Activated CD4-positive, alpha-beta memory T cell treated with anti-CD3 and anti-CD28 coated beads for 36 hours (primary cell): ENCODE measurements around the gene ATXN2L. TPM values are rescaled to one million over a fixed set of nuclear protein-coding genes. Genes with fewer than 3 reads are reported as not detected.
A peak's percentile ranks its signal among the peaks of the same experiment; 100 is the strongest.
"Not testable (repeated sequence)": the region's sequence is repeated elsewhere in the genome, so short reads cannot be mapped to it uniquely, and the experiment has no call there.

ENCODE experiments used
- CTCF ChIA-PET: fragments of 350-600 bp; sonication (Branson Sonifier 250); formaldehyde crosslinking; loops from one replicate; lab custom pipeline; 2021; ENCODE audit warnings: antibody characterized with exemption, inconsistent platforms; lab: Charles Lee
- POLR2A ChIA-PET: fragments of 350-600 bp; sonication (Branson Sonifier 250); formaldehyde crosslinking; loops from one replicate; lab custom pipeline; 2021; ENCODE audit warnings: antibody characterized with exemption; lab: Charles Lee
- DNase-seq: peaks from one replicate; pipeline ENCODE4 v3.0.0-alpha.2; 2020
- H3K27ac Mint-ChIP-seq: one replicate; pipeline ENCODE4 v1.8.0; 2021; ENCODE audit warnings: mixed read lengths
- H3K27me3 Mint-ChIP-seq: one replicate; pipeline ENCODE4 v1.8.0; 2021; ENCODE audit warnings: mixed read lengths
- H3K36me3 Mint-ChIP-seq: one replicate; pipeline ENCODE4 v1.8.0; 2021; ENCODE audit warnings: mixed read lengths
- H3K4me1 Mint-ChIP-seq: one replicate; pipeline ENCODE4 v1.8.0; 2021; ENCODE audit warnings: low read depth, mixed read lengths
- H3K4me3 Mint-ChIP-seq: one replicate; pipeline ENCODE4 v1.8.0; 2021; ENCODE audit warnings: mild to moderate bottlenecking, mixed read lengths
- H3K9me3 Mint-ChIP-seq: one replicate; pipeline ENCODE4 v1.8.0; 2021; ENCODE audit warnings: mixed read lengths
- intact Hi-C: fragments of 100-400 bp; cut with micrococcal nuclease; formaldehyde crosslinking; loops from one replicate; pipeline ENCODE4 v1.15.1; 2023
- total RNA-seq, 2 experiments: library from RNA; stranded (reverse); gene quantifications; one replicate each; pipeline ENCODE4 v1.2.3, GENCODE V29; 2021

Gene ATXN2L
- total RNA-seq, 2 experiments from 2014 or later: 260 to 277 TPM

- no peaks in the 10 kb centered on the region for H3K9me3 Mint-ChIP-seq
- H3K4me1 Mint-ChIP-seq: peaks cover 12% of the 10 kb centered on the region
- intact Hi-C loops: no loop called here
- H3K27me3 Mint-ChIP-seq: no peaks in the 10 kb centered on the region
- H3K27ac Mint-ChIP-seq: no peak overlapping the region
- H3K4me3 Mint-ChIP-seq: no peak overlapping the region
- H3K36me3 Mint-ChIP-seq: peaks cover 4% of the 10 kb centered on the region
- no peak for DNase-seq
- ChIA-PET POLR2A (no interaction called here), CTCF (interaction anchor here (1.8 kb wide), 1 partner anchor 86 kb away, joined by 8 read pairs; no protein-coding TSS in a partner anchor)
These were observed 36.5 kb downstream of the ATXN2L start for GRCh38 chr16:28859326-28859725.

- Mint-ChIP-seq H3K36me3 (peaks cover 6% of the 10 kb centered on the region), H3K27ac (peak overlapping the region; percentile 98), H3K4me3 (peak overlapping the region; percentile 94), H3K9me3 (no peaks in the 10 kb centered on the region), H3K27me3 (no peaks in the 10 kb centered on the region), H3K4me1 (peaks cover 24% of the 10 kb centered on the region)
- peak; percentile 38 for DNase-seq
- POLR2A ChIA-PET: interaction anchor here (1.1 to 4.5 kb wide), 8 partner anchors 11 to 62 kb away, joined by 3 to 55 read pairs (median 6); partner anchors contain the start of genes ATP2A1, ATXN2L, RABEP2 and TUFM
- intact Hi-C loops: loop anchor here (1.0 to 5.0 kb wide), 5 partner anchors 17 to 88 kb away; partner anchors contain the start of genes NFATC2IP, RABEP2 and TUFM
- CTCF ChIA-PET: interaction anchor here (1.1 to 5.3 kb wide), 5 partner anchors 10 to 80 kb away, joined by 3 to 30 read pairs (median 8); partner anchors contain the start of genes ATP2A1 and TUFM
These were observed 41.4 kb downstream of the ATXN2L start for GRCh38 chr16:28863929-28864793.

GRCh38 chr16:28865001-28865688 lies 42.3 kb downstream of the ATXN2L start:
- Mint-ChIP-seq H3K27ac (peak overlapping the region; percentile 61), H3K36me3 (peaks cover 9% of the 10 kb centered on the region), H3K4me1 (peaks cover 23% of the 10 kb centered on the region), H3K4me3 (peak overlapping the region; percentile 94), H3K27me3 (no peaks in the 10 kb centered on the region), H3K9me3 (no peaks in the 10 kb centered on the region)
- intact Hi-C loops: no loop called here
- no peak for DNase-seq
- POLR2A ChIA-PET: interaction anchor here (1.1 to 4.5 kb wide), 5 partner anchors 14 to 61 kb away, joined by 3 to 55 read pairs (median 9); partner anchors contain the start of genes ATP2A1, ATXN2L, RABEP2 and TUFM
- CTCF ChIA-PET: interaction anchor here (1.1 to 5.3 kb wide), 5 partner anchors 9 to 79 kb away, joined by 3 to 30 read pairs (median 8); partner anchors contain the start of genes ATP2A1 and TUFM

- DNase-seq: no peak
- Mint-ChIP-seq H3K27ac (no peak overlapping the region), H3K27me3 (no peaks in the 10 kb centered on the region), H3K36me3 (peaks cover 12% of the 10 kb centered on the region), H3K9me3 (no peaks in the 10 kb centered on the region), H3K4me1 (peaks cover 23% of the 10 kb centered on the region), H3K4me3 (no peak overlapping the region)
- ChIA-PET CTCF (interaction anchor here (1.7 to 5.3 kb wide), 4 partner anchors 8 to 79 kb away, joined by 7 to 30 read pairs (median 18); partner anchors contain the start of genes ATP2A1 and TUFM), POLR2A (interaction anchor here (2.7 to 4.5 kb wide), 3 partner anchors 20 to 60 kb away, joined by 9 to 55 read pairs (median 23); partner anchors contain the start of genes ATXN2L, RABEP2 and TUFM)
- intact Hi-C loops: no loop called here
These were observed 43.1 kb downstream of the ATXN2L start for GRCh38 chr16:28865722-28866453.

GRCh38 chr16:28866454-28866804 lies 43.6 kb downstream of the ATXN2L start:
- ChIA-PET POLR2A (no interaction called here), CTCF (interaction anchor here (3.0 kb wide), 1 partner anchor 20 kb away, joined by 8 read pairs; the partner anchor contains the start of gene TUFM)
- no peak for DNase-seq
- Mint-ChIP-seq H3K9me3 (no peaks in the 10 kb centered on the region), H3K4me3 (no peak overlapping the region), H3K27me3 (no peaks in the 10 kb centered on the region), H3K4me1 (peaks cover 23% of the 10 kb centered on the region), H3K27ac (no peak overlapping the region), H3K36me3 (peaks cover 12% of the 10 kb centered on the region)
- intact Hi-C loops: no loop called here

- no peaks in the 10 kb centered on the region for H3K9me3 Mint-ChIP-seq
- ChIA-PET POLR2A (no interaction called here), CTCF (no interaction called here)
- no peak for DNase-seq
- intact Hi-C loops: no loop called here
- H3K36me3 Mint-ChIP-seq: peaks cover 10% of the 10 kb centered on the region
- H3K4me1 Mint-ChIP-seq: peaks cover 17% of the 10 kb centered on the region
- no peak overlapping the region for H3K27ac Mint-ChIP-seq
- H3K4me3 Mint-ChIP-seq: no peak overlapping the region
- H3K27me3 Mint-ChIP-seq: no peaks in the 10 kb centered on the region
These were observed 44.4 kb downstream of the ATXN2L start for GRCh38 chr16:28867241-28867640.

GRCh38 chr16:28867646-28868045 lies 44.8 kb downstream of the ATXN2L start:
- H3K27ac Mint-ChIP-seq, DNase-seq, H3K9me3 Mint-ChIP-seq, CTCF ChIA-PET, H3K4me3 Mint-ChIP-seq, intact Hi-C loops, H3K36me3 Mint-ChIP-seq, POLR2A ChIA-PET, H3K27me3 Mint-ChIP-seq: not testable (repeated sequence)
- peaks cover 17% of the 10 kb centered on the region for H3K4me1 Mint-ChIP-seq

- no peak for DNase-seq
- H3K36me3 Mint-ChIP-seq: peaks cover 8% of the 10 kb centered on the region
- POLR2A ChIA-PET: no interaction called here
- no peaks in the 10 kb centered on the region for H3K9me3 Mint-ChIP-seq
- no peaks in the 10 kb centered on the region for H3K27me3 Mint-ChIP-seq
- H3K27ac Mint-ChIP-seq: no peak overlapping the region
- CTCF ChIA-PET: interaction anchor here (1.3 kb wide), 1 partner anchor 76 kb away, joined by 5 read pairs; no protein-coding TSS in a partner anchor
- H3K4me3 Mint-ChIP-seq: no peak overlapping the region
- H3K4me1 Mint-ChIP-seq: peaks cover 13% of the 10 kb centered on the region
- intact Hi-C loops: no loop called here
These were observed 46.4 kb downstream of the ATXN2L start for GRCh38 chr16:28869201-28869600.

GRCh38 chr16:28872952-28873351 lies 50.2 kb downstream of the ATXN2L start:
- ChIA-PET POLR2A (no interaction called here), CTCF (interaction anchor here (0.8 to 3.9 kb wide), 8 partner anchors 10 to 106 kb away, joined by 3 to 42 read pairs (median 4); partner anchors contain the start of gene SH2B1)
- Mint-ChIP-seq H3K4me1 (no peaks in the 10 kb centered on the region), H3K27me3 (no peaks in the 10 kb centered on the region), H3K9me3 (no peaks in the 10 kb centered on the region), H3K4me3 (no peak overlapping the region), H3K36me3 (peaks cover 10% of the 10 kb centered on the region), H3K27ac (no peak overlapping the region)
- intact Hi-C loops: no loop called here
- DNase-seq: no peak

GRCh38 chr16:28873543-28874201 lies 50.9 kb downstream of the ATXN2L start:
- no peak overlapping the region for H3K27ac Mint-ChIP-seq
- intact Hi-C loops: no loop called here

More at GRCh38 chr16:28873543-28874201, 50.9 kb downstream of the ATXN2L start:
- DNase-seq: peak; percentile 68
- H3K4me1 Mint-ChIP-seq: peaks cover 4% of the 10 kb centered on the region
- H3K4me3 Mint-ChIP-seq: no peak overlapping the region
- no peaks in the 10 kb centered on the region for H3K27me3 Mint-ChIP-seq
- ChIA-PET POLR2A (interaction anchor here (0.6 kb wide), 1 partner anchor 41 kb away, joined by 3 read pairs; no protein-coding TSS in a partner anchor), CTCF (interaction anchor here (0.8 to 3.9 kb wide), 10 partner anchors 10 to 1603 kb away, joined by 3 to 42 read pairs (median 4); partner anchors contain the start of gene SH2B1)
- H3K9me3 Mint-ChIP-seq: no peaks in the 10 kb centered on the region
- peaks cover 10% of the 10 kb centered on the region for H3K36me3 Mint-ChIP-seq
